ENCODE measurements around the gene CDH18.

DNA sequence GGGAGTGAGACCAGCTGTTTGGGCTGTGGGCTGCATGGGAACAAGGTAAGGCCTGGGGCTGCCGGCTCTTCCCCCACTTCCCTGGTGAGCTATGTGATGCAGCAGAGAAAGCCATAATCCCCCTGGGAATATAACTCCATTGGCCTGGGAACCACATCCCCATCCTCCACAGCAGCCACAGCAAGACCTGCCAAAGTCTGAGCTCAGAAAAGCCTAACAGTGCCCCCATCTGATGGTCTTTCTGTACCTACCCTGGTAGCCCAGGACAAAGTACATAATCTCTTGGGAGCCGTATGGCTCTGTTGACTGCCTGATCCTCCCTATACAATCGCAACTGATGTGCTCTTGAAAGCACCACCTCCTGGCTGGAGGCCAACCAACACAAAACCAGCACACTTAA is 432.6 kb downstream of the CDH18 start:
- TF ChIP-seq, protein P1, sequence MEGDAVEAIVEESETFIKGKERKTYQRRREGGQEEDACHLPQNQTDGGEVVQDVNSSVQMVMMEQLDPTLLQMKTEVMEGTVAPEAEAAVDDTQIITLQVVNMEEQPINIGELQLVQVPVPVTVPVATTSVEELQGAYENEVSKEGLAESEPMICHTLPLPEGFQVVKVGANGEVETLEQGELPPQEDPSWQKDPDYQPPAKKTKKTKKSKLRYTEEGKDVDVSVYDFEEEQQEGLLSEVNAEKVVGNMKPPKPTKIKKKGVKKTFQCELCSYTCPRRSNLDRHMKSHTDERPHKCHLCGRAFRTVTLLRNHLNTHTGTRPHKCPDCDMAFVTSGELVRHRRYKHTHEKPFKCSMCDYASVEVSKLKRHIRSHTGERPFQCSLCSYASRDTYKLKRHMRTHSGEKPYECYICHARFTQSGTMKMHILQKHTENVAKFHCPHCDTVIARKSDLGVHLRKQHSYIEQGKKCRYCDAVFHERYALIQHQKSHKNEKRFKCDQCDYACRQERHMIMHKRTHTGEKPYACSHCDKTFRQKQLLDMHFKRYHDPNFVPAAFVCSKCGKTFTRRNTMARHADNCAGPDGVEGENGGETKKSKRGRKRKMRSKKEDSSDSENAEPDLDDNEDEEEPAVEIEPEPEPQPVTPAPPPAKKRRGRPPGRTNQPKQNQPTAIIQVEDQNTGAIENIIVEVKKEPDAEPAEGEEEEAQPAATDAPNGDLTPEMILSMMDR (IDR thresholded peaks at IDR 0.05), result no peak
- no peak for TF ChIP-seq POLR2A (IDR thresholded peaks at IDR 0.05)

Data from body of pancreas (tissue), 4 donors.